NCI-H1092 (cell line): ENCODE results near the gene TMTC3.

ENCODE experiments used
- DNase-seq: peaks from one replicate; lab custom pipeline; 2025; lab: John Stamatoyannopoulos, UW

TMTC3 gene

GRCh38 chr12:88227263-88227662 lies 85.2 kb downstream of the TMTC3 start:
- DNase-seq: no peak

GRCh38 chr12:88227871-88228270 lies 85.8 kb downstream of the TMTC3 start:
- DNase-seq: no peak

- DNase-seq: no peak
Observed at GRCh38 chr12:88228720-88229119, 86.6 kb downstream of the TMTC3 start.

- no peak for DNase-seq
Observed at GRCh38 chr12:88230271-88230670, 88.2 kb downstream of the TMTC3 start.

GRCh38 chr12:88235183-88235833 lies 93.2 kb downstream of the TMTC3 start:
- DNase-seq: no peak

GRCh38 chr12:88237954-88238353 lies 95.8 kb downstream of the TMTC3 start:
- no peak for DNase-seq

- DNase-seq: no peak
Observed at GRCh38 chr12:88238406-88238805, 96.3 kb downstream of the TMTC3 start.

- no peak for DNase-seq
Observed at GRCh38 chr12:88241862-88242570, 99.9 kb downstream of the TMTC3 start.

GRCh38 chr12:88242571-88242925 lies 100.4 kb downstream of the TMTC3 start:
- no peak for DNase-seq

- no peak for DNase-seq
Observed at GRCh38 chr12:88242939-88243338, 100.8 kb downstream of the TMTC3 start.

GRCh38 chr12:88243982-88244381 lies 101.9 kb downstream of the TMTC3 start:
- no peak for DNase-seq

- no peak for DNase-seq
Observed at GRCh38 chr12:88245905-88246304, 103.8 kb downstream of the TMTC3 start.

GRCh38 chr12:88247241-88247643 lies 105.1 kb downstream of the TMTC3 start:
- no peak for DNase-seq

- no peak for DNase-seq
Observed at GRCh38 chr12:88248606-88249005, 106.5 kb downstream of the TMTC3 start.
